IMR-90 (cell line): ENCODE data around the gene TCF12. TPM values are rescaled to one million over a fixed set of nuclear protein-coding genes. Genes with fewer than 3 reads are reported as not detected.

Source experiments
- ATAC-seq: fragments of 200-7000 bp; cut with Tn5 transposase; 2 replicates; pipeline ENCODE4 v1.9.1; 2020; ENCODE audit warnings: low read depth, mild to moderate bottlenecking, moderate library complexity
- BruUV-seq: library from RNA; stranded (reverse); fragments of 400-500 nt; replicated peaks from 2 replicates; lab custom pipeline; 2021; lab: Mats Ljungman, UMichigan
- CTCF ChIA-PET: fragments of 300-600 bp; formaldehyde crosslinking; extraction: SDS; loops from one replicate; lab custom pipeline; 2021; ENCODE audit warnings: antibody characterized with exemption; lab: Yijun Ruan, JAX
- POLR2A ChIA-PET: fragments of 300-600 bp; sonication (Branson Sonifier 250); formaldehyde crosslinking; loops from one replicate; lab custom pipeline; 2022; ENCODE audit warnings: antibody characterized with exemption; ENCODE audit not compliant: unreplicated experiment; lab: Charles Lee
- DNase-seq: peaks from one replicate; pipeline ENCODE4 v3.0.0; 2013
- H2AFZ ChIP-seq: replicated peaks from 2 replicates; pipeline ENCODE3; 2013; ENCODE audit warnings: low read length, mild to moderate bottlenecking; ENCODE audit not compliant: poor library complexity
- H2AK5ac ChIP-seq: 2 replicates; pipeline ENCODE4 v1.6.1; 2013; ENCODE audit warnings: low read depth, low read length, inconsistent platforms
- H2AK9ac ChIP-seq: replicated peaks from 2 replicates; pipeline ENCODE3; 2013; ENCODE audit warnings: mild to moderate bottlenecking, low read depth, low read length, moderate library complexity; ENCODE audit not compliant: poor library complexity
- H2BK120ac ChIP-seq: 2 replicates; pipeline ENCODE4 v1.6.1; 2013; ENCODE audit warnings: low read depth, low read length, inconsistent platforms
- H2BK15ac ChIP-seq: 3 replicates; pipeline ENCODE4 v1.6.1; 2013; ENCODE audit warnings: low read depth, low read length, inconsistent platforms
- H2BK20ac ChIP-seq: 2 replicates; pipeline ENCODE4 v1.6.1; 2013; ENCODE audit warnings: low read depth, mild to moderate bottlenecking, inconsistent platforms, low read length, moderate library complexity
- H2BK5ac ChIP-seq: 2 replicates; pipeline ENCODE4 v1.6.1; 2013; ENCODE audit warnings: mild to moderate bottlenecking, low read depth, low read length, inconsistent platforms; ENCODE audit not compliant: poor library complexity, severe bottlenecking
- H3K14ac ChIP-seq: replicated peaks from 2 replicates; pipeline ENCODE4 v1.6.1; 2013; ENCODE audit warnings: low read depth, low read length, inconsistent platforms
- H3K18ac ChIP-seq: 2 replicates; pipeline ENCODE4 v1.6.1; 2013; ENCODE audit warnings: low read depth, low read length, control low read depth
- H3K23ac ChIP-seq: 2 replicates; pipeline ENCODE4 v1.6.1; 2013; ENCODE audit warnings: low read depth, low read length, inconsistent platforms
- H3K27ac ChIP-seq: 2 replicates; pipeline ENCODE4 v1.5.1; 2013; ENCODE audit warnings: mild to moderate bottlenecking, control low read depth, low read length; ENCODE audit not compliant: insufficient read depth
- H3K27me3 ChIP-seq: 2 replicates; pipeline ENCODE4 v1.6.1; 2013; ENCODE audit warnings: low read length; ENCODE audit not compliant: control insufficient read depth, insufficient read depth
- H3K36me3 ChIP-seq: 2 replicates; pipeline ENCODE4 v1.6.1; 2013; ENCODE audit warnings: low read length, mixed read lengths; ENCODE audit not compliant: control insufficient read depth, insufficient read depth
- H3K4ac ChIP-seq: 2 replicates; pipeline ENCODE4 v1.6.1; 2013; ENCODE audit warnings: low read depth, low read length, inconsistent platforms
- H3K4me1 ChIP-seq: 2 replicates; pipeline ENCODE4 v1.6.1; 2013; ENCODE audit warnings: low read length, mixed read lengths; ENCODE audit not compliant: control insufficient read depth, insufficient read depth
- H3K4me2 ChIP-seq: 2 replicates; pipeline ENCODE4 v1.6.1; 2013; ENCODE audit warnings: low read depth, mild to moderate bottlenecking, control low read depth, low read length, moderate library complexity
- H3K4me3 ChIP-seq: 2 replicates; pipeline ENCODE4 v1.5.1; 2013; ENCODE audit warnings: low read depth, mild to moderate bottlenecking, control low read depth, low read length, moderate library complexity; ENCODE audit not compliant: insufficient read depth
- H3K56ac ChIP-seq: 2 replicates; pipeline ENCODE4 v1.6.1; 2013; ENCODE audit warnings: low read length, inconsistent platforms; ENCODE audit not compliant: insufficient read depth; ENCODE audit errors: extremely low read depth
- H3K79me1 ChIP-seq, 2 experiments: 2 replicates each; pipeline ENCODE4 v1.6.1; 2013; ENCODE audit warnings: low read length in 2 of 2, inconsistent platforms in 1 of 2, low read depth in 1 of 2
- H3K9ac ChIP-seq: 2 replicates; pipeline ENCODE4 v1.6.1; 2013; ENCODE audit warnings: low read depth, low read length, control low read depth
- H3K9me1 ChIP-seq: 2 replicates; pipeline ENCODE4 v1.6.1; 2013; ENCODE audit warnings: low read length, inconsistent platforms; ENCODE audit not compliant: insufficient read depth
- H3K9me3 ChIP-seq: 2 replicates; pipeline ENCODE4 v1.6.1; 2013; ENCODE audit warnings: low read length; ENCODE audit not compliant: control insufficient read depth, insufficient read depth
- H4K20me1 ChIP-seq: 2 replicates; pipeline ENCODE4 v1.6.1; 2013; ENCODE audit warnings: low read length, inconsistent platforms; ENCODE audit not compliant: insufficient read depth
- H4K5ac ChIP-seq: 2 replicates; pipeline ENCODE4 v1.6.1; 2013; ENCODE audit warnings: mild to moderate bottlenecking, low read depth, low read length, control low read depth
- H4K8ac ChIP-seq, 2 experiments: 2 replicates each; pipeline ENCODE4 v1.6.1; 2013; ENCODE audit warnings: low read depth in 2 of 2, low read length in 2 of 2, control low read depth in 1 of 2, inconsistent platforms in 1 of 2
- H4K91ac ChIP-seq: 2 replicates; pipeline ENCODE4 v1.6.1; 2013; ENCODE audit warnings: low read depth, low read length, inconsistent platforms; ENCODE audit not compliant: insufficient read depth
- BHLHE40 ChIP-seq: fragments of 150-350 bp; IDR thresholded peaks from 2 replicates; pipeline ENCODE4 v1.6.1; 2016; ENCODE audit warnings: mild to moderate bottlenecking, low read depth, low read length
- CEBPB ChIP-seq: IDR thresholded peaks from 2 replicates; pipeline ENCODE4 v1.6.1; 2012; ENCODE audit warnings: low read depth, low read length, improper control_type of control experiment
- CHD1 ChIP-seq: IDR thresholded peaks from 2 replicates; pipeline ENCODE4 v1.6.1; 2012; ENCODE audit warnings: low read depth, low read length, improper control_type of control experiment
- CTCF ChIP-seq: conservative IDR thresholded peaks from 2 replicates; pipeline ENCODE4 v1.5.1; 2012; ENCODE audit warnings: mild to moderate bottlenecking, low read depth, low read length, improper control_type of control experiment
- ELK1 ChIP-seq: fragments of 150-350 bp; IDR thresholded peaks from 2 replicates; pipeline ENCODE4 v1.6.1; 2016; ENCODE audit warnings: low read depth, mild to moderate bottlenecking, low read length, moderate library complexity, borderline replicate concordance
- FOS ChIP-seq: fragments of 150-350 bp; IDR thresholded peaks from 2 replicates; pipeline ENCODE4 v1.6.1; 2016; ENCODE audit warnings: low read depth, low read length
- MAFK ChIP-seq: IDR thresholded peaks from 2 replicates; pipeline ENCODE4 v1.6.1; 2012; ENCODE audit warnings: low read depth, low read length, improper control_type of control experiment
- MAZ ChIP-seq: IDR thresholded peaks from 2 replicates; pipeline ENCODE4 v1.6.1; 2012; ENCODE audit warnings: low read depth, mild to moderate bottlenecking, low read length, improper control_type of control experiment, moderate library complexity, borderline replicate concordance
- MXI1 ChIP-seq: IDR thresholded peaks from 2 replicates; pipeline ENCODE4 v1.6.1; 2012; ENCODE audit warnings: low read depth, mild to moderate bottlenecking, low read length, moderate library complexity, borderline replicate concordance
- NFE2L2 ChIP-seq: fragments of 150-350 bp; IDR thresholded peaks from 2 replicates; pipeline ENCODE4 v1.6.1; 2016; ENCODE audit warnings: low read depth, mild to moderate bottlenecking, low read length
- POLR2A ChIP-seq: IDR thresholded peaks from 2 replicates; pipeline ENCODE4 v1.6.1; 2012; ENCODE audit warnings: mild to moderate bottlenecking, low read depth, low read length
- RAD21 ChIP-seq: IDR thresholded peaks from 2 replicates; pipeline ENCODE4 v1.6.1; 2012; ENCODE audit warnings: low read length, improper control_type of control experiment
- RCOR1 ChIP-seq: IDR thresholded peaks from 2 replicates; pipeline ENCODE4 v1.6.1; 2012; ENCODE audit warnings: mild to moderate bottlenecking, low read length, improper control_type of control experiment; ENCODE audit not compliant: insufficient replicate concordance
- RFX5 ChIP-seq: IDR thresholded peaks from 2 replicates; pipeline ENCODE4 v1.8.0; 2012; ENCODE audit warnings: low read depth, mild to moderate bottlenecking, low read length, moderate library complexity
- SMC3 ChIP-seq: fragments of 150-350 bp; IDR thresholded peaks from 2 replicates; pipeline ENCODE4 v1.6.1; 2016; ENCODE audit warnings: low read depth, mild to moderate bottlenecking, antibody characterized with exemption, low read length, moderate library complexity
- USF2 ChIP-seq: fragments of 150-350 bp; IDR thresholded peaks from 2 replicates; pipeline ENCODE4 v1.6.1; 2017; ENCODE audit warnings: mild to moderate bottlenecking, antibody characterized with exemption, low read length, low read depth
- WGBS, 2 experiments: methylation state at CpG; one replicate each; pipeline versions ENCODE4 v1.1.5 to v1.1.7; 2013; ENCODE audit warnings: missing lambda C conversion rate in 2 of 2; ENCODE audit not compliant: insufficient read length in 1 of 2; ENCODE audit errors: extremely low coverage in 2 of 2; 5-methylcytosine and 5-hydroxymethylcytosine counted together
- dilution Hi-C: fragments of 300-500 bp; cut with HindIII; formaldehyde crosslinking; loops from one replicate; pipeline ENCODE4 v1.14.3; 2018; ENCODE audit warnings: low sequenced_read_pairs; ENCODE audit not compliant: unreplicated experiment
- in situ Hi-C: fragments of 300-500 bp; cut with MboI; formaldehyde crosslinking; loops from 3 replicates; pipeline ENCODE4 v1.14.3; 2019; ENCODE audit warnings: low sequenced_read_pairs, inconsistent platforms, mixed read lengths
- intact Hi-C: fragments of 100-400 bp; cut with micrococcal nuclease; formaldehyde crosslinking; loops from 2 replicates; pipeline ENCODE4 v1.10.0; 2022
- polyA plus RNA-seq, 3 experiments: library from polyadenylated mRNA; depleted of rRNA; stranded (reverse); fragments of >200 nt; gene quantifications; 2 replicates each; pipeline ENCODE4 v1.2.3, GENCODE V29; 2012; ENCODE audit warnings: low replicate concordance in 1 of 3
- total RNA-seq: library from RNA; depleted of rRNA; stranded (reverse); fragments of >200 nt; gene quantifications from 2 replicates; pipeline ENCODE4 v1.2.3, GENCODE V29; 2012

Gene TCF12
- total and polyA plus RNA-seq, 2 of the 4 experiments (the other 2 are of a cell fraction): 79.4 to 160 TPM

DNA sequence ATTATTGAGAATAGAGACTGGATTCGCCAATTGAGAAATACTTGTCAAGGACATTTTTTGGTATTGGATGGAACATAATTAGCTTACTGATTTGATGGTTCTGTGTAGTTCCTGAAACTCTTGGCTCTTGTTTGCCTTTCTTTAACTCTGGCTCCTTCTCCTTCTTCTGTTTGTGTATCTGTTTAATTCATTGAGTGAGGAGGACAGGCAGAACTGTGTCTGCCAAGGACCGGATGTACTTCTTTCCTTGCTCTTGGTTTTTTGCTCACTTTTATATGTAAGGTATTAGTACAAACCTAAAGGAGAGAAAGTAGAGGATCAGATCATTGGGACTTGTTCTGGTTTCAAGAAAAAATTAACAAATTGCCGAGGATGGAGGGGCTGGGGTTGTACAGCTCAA, 48.9 kb downstream of the TCF12 start:
- H2AK9ac ChIP-seq: no peak overlapping the region
- H3K18ac ChIP-seq: no peak overlapping the region
- H3K79me1 ChIP-seq: peaks cover 35 to 66% of the 10 kb centered on the region in 2 experiments
- no peak overlapping the region for H2BK15ac ChIP-seq
- H3K4ac ChIP-seq: no peak overlapping the region
- H4K5ac ChIP-seq: no peak overlapping the region
- no peak overlapping the region for H2AK5ac ChIP-seq
- no peak overlapping the region for H2BK120ac ChIP-seq
- no peak overlapping the region for H3K23ac ChIP-seq
- ATAC-seq (no peak), DNase-seq (no peak)
- H4K8ac ChIP-seq: no peak overlapping the region
- no peaks in the 10 kb centered on the region for H3K36me3 ChIP-seq
- POLR2A ChIA-PET: no interaction called here
- H2AFZ ChIP-seq: no peak overlapping the region
- CTCF ChIA-PET: no interaction called here
- TF ChIP-seq USF2 (no peak), MAZ (no peak), BHLHE40 (no peak), ELK1 (no peak), CEBPB (no peak), RCOR1 (no peak), SMC3 (no peak), RAD21 (no peak), MXI1 (no peak), NFE2L2 (no peak), FOS (no peak), CHD1 (no peak), MAFK (no peak), POLR2A (no peak), CTCF (no peak), RFX5 (no peak)
- dilution Hi-C loops (no loop called here), intact Hi-C loops (no loop called here), in situ Hi-C loops (no loop called here)
- H3K9me3 ChIP-seq: no peaks in the 10 kb centered on the region
- H4K20me1 ChIP-seq: peaks cover 68% of the 10 kb centered on the region
- BruUV-seq: no TSS peak
- H3K4me1 ChIP-seq: peaks cover 6% of the 10 kb centered on the region; the same call in 1 of the 2 replicates
- H3K56ac ChIP-seq: no peak overlapping the region
- H3K9me1 ChIP-seq: peaks cover 6% of the 10 kb centered on the region
- no peak overlapping the region for H2BK20ac ChIP-seq
- H3K4me2 ChIP-seq: no peak overlapping the region
- H3K27ac ChIP-seq: no peak overlapping the region
- H3K9ac ChIP-seq: no peak overlapping the region
- no peak overlapping the region for H3K14ac ChIP-seq
- H4K91ac ChIP-seq: no peak overlapping the region
- no peak overlapping the region for H2BK5ac ChIP-seq
- H3K27me3 ChIP-seq: no peaks in the 10 kb centered on the region
- WGBS, 2 experiments: 100% methylated on average over 1 of the region's 3 CpGs; no CpG with 5 or more reads in 1 of the 2 experiments
- H3K4me3 ChIP-seq: no peak overlapping the region
